Lower lobe of right lung (tissue), 2 donors: ENCODE data around the gene KLK10. TPM values are rescaled to one million over a fixed set of nuclear protein-coding genes. Genes with fewer than 3 reads are reported as not detected.

Experiments used
- ATAC-seq, 2 donors: fragments of 200-7000 bp; cut with Tn5 transposase; one replicate each; pipeline ENCODE4 v1.9.1; 2020 to 2022; ENCODE audit warnings: mild to moderate bottlenecking in 2 of 2, moderate library complexity in 2 of 2
- DNase-seq: peaks from one replicate; pipeline ENCODE4 v3.0.0-alpha.2; 2020
- H3K27ac ChIP-seq: fragments of 200-600 bp; one replicate; pipeline ENCODE4 v1.8.0; 2022
- H3K27me3 ChIP-seq: fragments of 200-600 bp; one replicate; pipeline ENCODE4 v1.8.0; 2022; ENCODE audit warnings: low read depth
- H3K36me3 ChIP-seq: fragments of 200-600 bp; one replicate; pipeline ENCODE4 v1.8.0; 2022; ENCODE audit warnings: mild to moderate bottlenecking
- H3K4me1 ChIP-seq: fragments of 200-600 bp; one replicate; pipeline ENCODE4 v1.8.0; 2022
- H3K4me3 ChIP-seq: fragments of 200-600 bp; one replicate; pipeline ENCODE4 v1.8.0; 2022; ENCODE audit warnings: mild to moderate bottlenecking
- H3K9me3 ChIP-seq: fragments of 200-600 bp; one replicate; pipeline ENCODE4 v1.8.0; 2022
- intact Hi-C: fragments of 100-400 bp; cut with DNase I; formaldehyde crosslinking; loops from one replicate; pipeline ENCODE4 v1.11.0; 2022
- total RNA-seq: library from RNA; stranded (reverse); fragmentation: NEBNext Ultra II Directional; extraction: Animal tissue kit (Norgen Biotek cat#: 25700); gene quantifications from one replicate; pipeline ENCODE4 v1.2.1, GENCODE V29; 2021
- TF ChIP-seq, protein P1 (sequence below): fragments of 200-600 bp; IDR thresholded peaks from one replicate; pipeline ENCODE4 v1.8.0; 2022; ENCODE audit warnings: antibody characterized with exemption, mild to moderate bottlenecking
- donor health status: DM: no; HTN: yes; CAD: no; lungs with severe emphysema.

Gene KLK10
- total RNA-seq, 1 donor from 2014 or later, result 5.7 TPM

DNA sequence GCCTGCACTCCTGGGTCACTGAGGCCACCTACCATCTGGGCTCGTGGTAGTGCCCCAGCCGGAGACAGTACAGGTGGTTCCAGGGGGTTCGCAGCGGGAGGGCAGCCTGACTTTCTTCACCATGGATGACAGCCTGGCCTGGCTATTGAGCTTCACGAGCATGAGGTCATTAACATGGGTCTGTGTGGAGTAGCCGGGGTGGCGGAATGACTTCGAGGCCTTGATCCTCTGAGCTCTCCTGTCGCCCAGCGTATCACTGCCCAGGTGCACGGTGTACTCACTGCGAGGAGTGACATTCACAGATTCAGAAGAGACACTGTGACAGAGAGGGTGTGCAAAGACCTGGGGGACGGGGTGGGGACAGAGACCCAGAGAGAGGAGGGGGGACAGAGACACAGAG, 39.3 kb downstream of the KLK10 start:
- intact Hi-C loops, result no loop called here

DNA sequence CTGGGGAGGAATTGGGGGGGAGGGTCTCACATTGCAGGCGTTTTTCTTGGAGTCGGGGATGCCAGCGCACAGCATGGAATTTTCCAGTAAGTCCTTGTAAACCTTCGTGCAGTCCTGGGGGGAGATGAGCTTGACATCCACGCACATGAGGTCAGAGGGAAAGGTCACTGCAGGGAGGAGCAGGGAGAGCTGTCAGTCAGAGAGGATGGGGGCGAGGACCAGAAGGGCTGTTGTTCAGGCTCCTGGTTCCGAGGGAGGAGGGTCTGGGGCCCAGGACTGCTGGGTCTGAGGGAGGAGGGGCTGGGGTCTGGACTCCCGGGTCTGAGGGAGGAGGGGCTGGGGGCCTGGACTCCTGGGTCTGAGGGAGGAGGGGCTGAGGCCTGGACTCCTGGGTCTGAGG, 39.8 kb downstream of the KLK10 start:
- Histone ChIP-seq H3K27me3 (peaks cover 16% of the 10 kb centered on the region), H3K4me3 (no peak overlapping the region), H3K27ac (no peak overlapping the region), H3K4me1 (no peaks in the 10 kb centered on the region), H3K9me3 (no peaks in the 10 kb centered on the region), H3K36me3 (no peaks in the 10 kb centered on the region)
- DNase-seq, result no peak
- TF ChIP-seq, protein P1, sequence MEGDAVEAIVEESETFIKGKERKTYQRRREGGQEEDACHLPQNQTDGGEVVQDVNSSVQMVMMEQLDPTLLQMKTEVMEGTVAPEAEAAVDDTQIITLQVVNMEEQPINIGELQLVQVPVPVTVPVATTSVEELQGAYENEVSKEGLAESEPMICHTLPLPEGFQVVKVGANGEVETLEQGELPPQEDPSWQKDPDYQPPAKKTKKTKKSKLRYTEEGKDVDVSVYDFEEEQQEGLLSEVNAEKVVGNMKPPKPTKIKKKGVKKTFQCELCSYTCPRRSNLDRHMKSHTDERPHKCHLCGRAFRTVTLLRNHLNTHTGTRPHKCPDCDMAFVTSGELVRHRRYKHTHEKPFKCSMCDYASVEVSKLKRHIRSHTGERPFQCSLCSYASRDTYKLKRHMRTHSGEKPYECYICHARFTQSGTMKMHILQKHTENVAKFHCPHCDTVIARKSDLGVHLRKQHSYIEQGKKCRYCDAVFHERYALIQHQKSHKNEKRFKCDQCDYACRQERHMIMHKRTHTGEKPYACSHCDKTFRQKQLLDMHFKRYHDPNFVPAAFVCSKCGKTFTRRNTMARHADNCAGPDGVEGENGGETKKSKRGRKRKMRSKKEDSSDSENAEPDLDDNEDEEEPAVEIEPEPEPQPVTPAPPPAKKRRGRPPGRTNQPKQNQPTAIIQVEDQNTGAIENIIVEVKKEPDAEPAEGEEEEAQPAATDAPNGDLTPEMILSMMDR, result no peak
- intact Hi-C loops, result no loop called here
- no peak for ATAC-seq

More for the DNA sequence above, 39.3 kb downstream of the KLK10 start:
- DNase-seq (no peak), ATAC-seq (no peak)
- no peaks in the 10 kb centered on the region for H3K4me1 ChIP-seq
- H3K27me3 ChIP-seq, result peaks cover 16% of the 10 kb centered on the region
- TF ChIP-seq, protein P1, result no peak
- no peak overlapping the region for H3K4me3 ChIP-seq
- H3K9me3 ChIP-seq, result no peaks in the 10 kb centered on the region
- H3K27ac ChIP-seq, result no peak overlapping the region
- H3K36me3 ChIP-seq, result no peaks in the 10 kb centered on the region

DNA sequence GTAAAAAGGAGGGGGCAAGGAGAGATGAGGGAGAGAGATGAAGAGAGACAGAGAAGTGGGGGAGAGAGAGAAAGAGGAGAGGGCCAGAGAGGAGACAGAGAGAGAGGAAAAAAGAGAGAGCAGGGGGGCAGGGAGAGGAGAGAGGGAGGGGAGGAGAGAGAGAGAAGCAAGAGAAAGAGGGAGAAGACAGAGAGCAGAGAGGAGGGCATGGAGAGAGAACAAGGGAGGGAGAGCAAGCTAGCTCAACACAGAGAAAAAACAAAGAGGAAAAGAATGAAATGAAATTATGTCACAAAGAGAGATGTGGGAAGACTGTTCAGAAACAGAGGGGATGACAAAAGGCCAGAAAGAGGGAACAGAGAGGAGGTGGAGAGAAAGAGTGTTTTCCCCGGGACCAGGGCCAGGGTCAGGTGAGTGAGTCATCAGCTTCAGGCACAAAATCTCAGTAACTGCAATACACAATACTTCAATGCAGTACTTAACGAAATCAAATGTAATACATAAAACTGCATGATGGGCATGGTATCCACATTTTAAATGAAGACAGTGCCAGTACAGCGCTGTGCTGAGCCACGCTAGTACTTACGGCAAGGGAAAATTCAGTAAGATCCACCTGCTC, 40.6 kb downstream of the KLK10 start:
- Histone ChIP-seq H3K27me3 (peaks cover 16% of the 10 kb centered on the region), H3K36me3 (no peaks in the 10 kb centered on the region), H3K4me1 (no peaks in the 10 kb centered on the region), H3K4me3 (no peak overlapping the region), H3K9me3 (no peaks in the 10 kb centered on the region), H3K27ac (no peak overlapping the region)
- ATAC-seq (no peak), DNase-seq (no peak)
- intact Hi-C loops, result no loop called here
- TF ChIP-seq, protein P1, result no peak

DNA sequence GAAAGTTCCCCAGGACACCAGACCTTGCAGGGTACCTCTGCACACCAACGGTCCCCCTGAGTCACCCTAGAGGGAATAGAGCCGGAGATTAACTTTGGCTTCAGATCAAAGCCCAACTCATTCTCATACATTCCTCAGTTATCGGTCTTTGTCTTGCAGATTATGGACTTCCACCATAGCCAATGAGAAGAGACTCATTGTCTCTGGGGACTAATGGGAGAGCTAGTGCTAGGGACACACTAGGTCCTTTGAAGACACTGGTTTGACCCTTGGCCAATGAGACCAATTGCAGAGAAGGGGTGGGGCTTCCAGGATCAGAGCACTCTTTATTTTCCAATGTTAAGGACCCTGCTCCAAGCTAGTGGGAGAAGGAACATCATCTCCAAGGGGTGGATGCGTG, 41.9 kb downstream of the KLK10 start:
- Histone ChIP-seq H3K27me3 (peaks cover 17% of the 10 kb centered on the region), H3K4me1 (no peaks in the 10 kb centered on the region), H3K27ac (no peak overlapping the region), H3K4me3 (no peak overlapping the region), H3K36me3 (no peaks in the 10 kb centered on the region), H3K9me3 (no peaks in the 10 kb centered on the region)
- intact Hi-C loops, result no loop called here
- DNase-seq (no peak), ATAC-seq (no peak)
- TF ChIP-seq, protein P1, result no peak

DNA sequence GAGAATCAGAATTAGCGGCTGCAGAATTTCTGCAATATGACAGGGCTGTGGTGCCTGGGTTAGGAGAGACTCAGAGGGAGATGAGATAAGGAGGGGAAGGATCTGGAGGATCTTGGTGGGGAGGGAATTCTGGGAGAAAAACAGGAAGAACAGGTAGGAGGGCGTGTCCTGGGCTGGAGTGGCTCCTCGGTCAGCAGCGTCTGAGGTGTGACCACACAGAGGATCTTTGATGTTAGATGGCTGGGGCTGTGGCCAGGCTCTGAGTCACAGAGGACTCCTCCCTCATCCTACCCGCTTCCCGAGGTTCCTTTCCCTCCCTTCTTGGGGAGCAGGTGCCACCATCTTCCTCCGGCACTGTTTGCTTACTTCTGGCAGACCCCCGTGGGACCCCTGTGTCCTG, 43.7 kb downstream of the KLK10 start:
- ATAC-seq (peak; percentile 55 to 65), DNase-seq (no peak)
- no peaks in the 10 kb centered on the region for H3K4me1 ChIP-seq
- TF ChIP-seq, protein P1, result no peak
- intact Hi-C loops, result no loop called here
- H3K27me3 ChIP-seq, result peaks cover 21% of the 10 kb centered on the region
- H3K4me3 ChIP-seq, result no peak overlapping the region
- no peaks in the 10 kb centered on the region for H3K9me3 ChIP-seq
- H3K36me3 ChIP-seq, result no peaks in the 10 kb centered on the region
- H3K27ac ChIP-seq, result no peak overlapping the region
